Measurements from ENCODE around the gene ECI1. TPM values are rescaled to one million over a fixed set of nuclear protein-coding genes. Genes with fewer than 3 reads are reported as not detected.
A peak's percentile ranks its signal among the peaks of the same experiment; 100 is the strongest.

Gene ECI1
- total RNA-seq, 1 experiment from 2014 or later, result 140 TPM

DNA sequence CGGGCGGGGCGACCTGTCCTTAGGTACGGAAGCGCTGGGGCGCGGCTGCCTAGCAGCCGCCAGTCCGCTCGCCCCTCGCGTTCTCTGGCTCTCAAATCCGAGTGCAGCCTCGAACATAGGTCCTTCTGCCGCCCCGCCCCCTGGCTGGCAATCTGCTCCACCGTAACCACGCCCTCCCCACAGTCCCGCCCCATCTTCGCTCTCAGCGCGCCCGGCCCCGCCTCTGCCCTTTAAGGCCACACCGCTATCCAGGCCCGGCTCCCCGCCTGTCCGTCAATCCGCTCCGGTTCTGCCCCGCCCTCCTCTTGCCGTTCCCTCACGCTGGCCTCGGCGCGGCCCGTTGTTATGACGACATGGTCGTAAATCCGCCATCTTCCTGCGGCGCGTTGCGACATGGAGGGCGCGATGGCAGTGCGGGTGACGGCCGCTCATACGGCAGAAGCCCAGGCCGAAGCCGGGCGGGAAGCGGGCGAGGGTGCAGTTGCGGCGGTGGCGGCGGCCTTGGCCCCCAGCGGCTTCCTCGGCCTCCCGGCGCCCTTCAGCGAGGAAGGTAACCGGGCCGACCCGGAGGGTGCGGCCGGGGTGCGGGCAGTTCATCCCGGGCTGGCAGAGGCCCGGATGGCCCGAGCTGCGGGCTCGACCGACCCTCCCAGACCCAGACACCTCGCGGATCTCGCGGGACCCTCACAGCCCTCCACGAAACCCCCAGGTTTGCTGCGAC, 28.0 kb downstream of the ECI1 start, which contains the start of gene E4F1 (continued):
- TF ChIP-seq, protein P1, sequence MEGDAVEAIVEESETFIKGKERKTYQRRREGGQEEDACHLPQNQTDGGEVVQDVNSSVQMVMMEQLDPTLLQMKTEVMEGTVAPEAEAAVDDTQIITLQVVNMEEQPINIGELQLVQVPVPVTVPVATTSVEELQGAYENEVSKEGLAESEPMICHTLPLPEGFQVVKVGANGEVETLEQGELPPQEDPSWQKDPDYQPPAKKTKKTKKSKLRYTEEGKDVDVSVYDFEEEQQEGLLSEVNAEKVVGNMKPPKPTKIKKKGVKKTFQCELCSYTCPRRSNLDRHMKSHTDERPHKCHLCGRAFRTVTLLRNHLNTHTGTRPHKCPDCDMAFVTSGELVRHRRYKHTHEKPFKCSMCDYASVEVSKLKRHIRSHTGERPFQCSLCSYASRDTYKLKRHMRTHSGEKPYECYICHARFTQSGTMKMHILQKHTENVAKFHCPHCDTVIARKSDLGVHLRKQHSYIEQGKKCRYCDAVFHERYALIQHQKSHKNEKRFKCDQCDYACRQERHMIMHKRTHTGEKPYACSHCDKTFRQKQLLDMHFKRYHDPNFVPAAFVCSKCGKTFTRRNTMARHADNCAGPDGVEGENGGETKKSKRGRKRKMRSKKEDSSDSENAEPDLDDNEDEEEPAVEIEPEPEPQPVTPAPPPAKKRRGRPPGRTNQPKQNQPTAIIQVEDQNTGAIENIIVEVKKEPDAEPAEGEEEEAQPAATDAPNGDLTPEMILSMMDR (IDR thresholded peaks at IDR 0.05 in 2 of 3, conservative IDR thresholded peaks at IDR 0.05 in 1 of 3; ENCODE audit: borderline replicate concordance in 1 of 3, insufficient read depth in 1 of 3, low read depth in 2 of 3, low read length in 2 of 3), result no peak

DNA sequence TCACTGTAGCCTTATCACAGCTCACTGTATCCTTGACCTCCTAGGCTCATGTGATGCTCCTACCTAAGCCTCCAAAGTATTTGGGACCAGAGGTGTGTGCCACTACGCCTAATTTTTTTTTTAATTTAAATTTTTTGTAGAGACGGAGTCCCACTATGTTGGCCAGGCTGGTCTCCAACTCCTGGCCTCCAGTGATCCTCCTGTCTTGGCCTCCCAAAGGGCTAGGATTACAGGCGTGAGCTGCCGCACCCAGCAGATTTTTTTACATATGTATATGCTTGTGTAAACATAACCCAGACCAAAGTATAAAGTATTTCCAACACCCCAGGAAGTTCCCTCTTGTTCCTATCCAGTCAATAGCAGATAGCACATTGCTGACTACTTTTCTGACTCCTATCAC, 35.1 kb downstream of the ECI1 start:
- DNase-seq (ENCODE audit: low read depth, low spot score) (no peak), ATAC-seq (no peak)
- CTCF ChIA-PET, result interaction anchor here (2.3 kb wide), 1 partner anchor 35 kb away, joined by 13 read pairs; the partner anchor contains the start of gene ECI1
- Histone ChIP-seq H3K4me3 (replicated peaks in 1 of 2; ENCODE audit: low read depth in 1 of 2, low read length in 2 of 2) (peak overlapping the region; percentile 56 to 67), H3K4me2 (ENCODE audit: low read length) (peak overlapping the region; percentile 93), H3K36me3 (ENCODE audit: control insufficient read depth in 1 of 2, insufficient read depth in 2 of 2, low read length in 2 of 2) (peaks cover 0 to 14% of the 10 kb centered on the region in 2 experiments; a peak in 1 of 4 replicates), H3K79me2 (ENCODE audit: insufficient read depth, low read length) (peaks cover 28% of the 10 kb centered on the region), H3K4me1 (ENCODE audit: control insufficient read depth in 1 of 2, insufficient read depth in 2 of 2, low read length in 2 of 2) (peaks cover 23 to 37% of the 10 kb centered on the region in 2 experiments), H4K20me1 (ENCODE audit: insufficient read depth) (peaks cover 9% of the 10 kb centered on the region; the same call in 1 of the 2 replicates), H3K9me2 (ENCODE audit: insufficient read depth) (no peaks in the 10 kb centered on the region), H2AFZ (ENCODE audit: low read depth, low read length, poor library complexity, severe bottlenecking) (no peak overlapping the region), H3K9me3 (ENCODE audit: control insufficient read depth in 1 of 2, insufficient read depth in 1 of 2, low read depth in 1 of 2, low read length in 2 of 2) (no peaks in the 10 kb centered on the region), H3K9ac (ENCODE audit: low read length) (peak overlapping the region; percentile 93), H3K27ac (ENCODE audit: low read depth, low read length) (peak overlapping the region; percentile 91), H3K27me3 (ENCODE audit: insufficient read depth, low read length) (no peaks in the 10 kb centered on the region)
- intact Hi-C loops (cut with micrococcal nuclease), result no loop called here
- RAD21 ChIA-PET (ENCODE audit: low non-redundant PET in 1 of 2, low total read pairs in 2 of 2, uncharacterized antibody in 2 of 2, unreplicated experiment in 2 of 2), result no interaction called here
- no TSS peak for BruUV-seq (replicated peaks)
- no peak for TF ChIP-seq EZH2phosphoT487 (IDR thresholded peaks at IDR 0.05; ENCODE audit: borderline replicate concordance)
- TF ChIP-seq, protein P2, sequence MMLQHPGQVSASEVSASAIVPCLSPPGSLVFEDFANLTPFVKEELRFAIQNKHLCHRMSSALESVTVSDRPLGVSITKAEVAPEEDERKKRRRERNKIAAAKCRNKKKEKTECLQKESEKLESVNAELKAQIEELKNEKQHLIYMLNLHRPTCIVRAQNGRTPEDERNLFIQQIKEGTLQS (IDR thresholded peaks at IDR 0.05), result no peak
- POLR2A ChIA-PET, result interaction anchor here (1.0 to 2.7 kb wide), 6 partner anchors 10 to 252 kb away, joined by 3 to 17 read pairs (median 6); partner anchors contain the start of genes ECI1, MLST8 and RPS2

Measured in HCT116 (cell line).